HG02610 (cell line): Measurements from ENCODE around the gene GOLGA7B.

Source experiments
- ATAC-seq: cut with Tn5 transposase; IDR thresholded peaks from one replicate; pipeline ENCODE4 v1.9.1; 2021; ENCODE audit warnings: mild to moderate bottlenecking, moderate library complexity; ENCODE audit not compliant: unreplicated experiment

GOLGA7B gene

GRCh38 chr10:97916586-97916985 lies 66.9 kb downstream of the GOLGA7B start:
- no peak for ATAC-seq

- no peak for ATAC-seq
Observed at GRCh38 chr10:97919012-97919411, 69.4 kb downstream of the GOLGA7B start.

GRCh38 chr10:97920865-97921264 lies 71.2 kb downstream of the GOLGA7B start:
- ATAC-seq, result no peak
